Measurements from ENCODE around the gene COL25A1.
A peak's percentile ranks its signal among the peaks of the same experiment; 100 is the strongest.
"Not testable (repeated sequence)": the region's sequence is repeated elsewhere in the genome, so short reads cannot be mapped to it uniquely, and the experiment has no call there.

COL25A1 gene

DNA sequence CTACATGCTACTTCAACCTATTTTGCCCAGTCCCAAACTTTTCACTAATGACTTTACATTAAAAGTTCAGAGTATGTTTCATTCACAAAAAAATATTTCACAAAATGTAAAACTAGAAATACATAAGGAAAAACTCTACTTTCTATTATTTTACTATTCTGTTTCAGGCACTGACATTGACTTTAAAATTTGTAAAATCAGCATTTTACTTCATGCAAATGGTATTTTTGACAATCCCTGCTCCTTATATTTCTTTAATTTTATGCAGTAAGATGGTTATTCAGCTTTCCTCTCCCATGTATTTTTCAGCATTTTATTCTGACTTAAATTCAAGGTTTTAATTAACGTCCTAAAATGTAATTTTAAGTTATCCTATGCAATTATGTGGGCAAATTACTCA, 178.5 kb downstream of the COL25A1 start:
- no peak for DNase-seq (ENCODE audit: low spot score)

DNA sequence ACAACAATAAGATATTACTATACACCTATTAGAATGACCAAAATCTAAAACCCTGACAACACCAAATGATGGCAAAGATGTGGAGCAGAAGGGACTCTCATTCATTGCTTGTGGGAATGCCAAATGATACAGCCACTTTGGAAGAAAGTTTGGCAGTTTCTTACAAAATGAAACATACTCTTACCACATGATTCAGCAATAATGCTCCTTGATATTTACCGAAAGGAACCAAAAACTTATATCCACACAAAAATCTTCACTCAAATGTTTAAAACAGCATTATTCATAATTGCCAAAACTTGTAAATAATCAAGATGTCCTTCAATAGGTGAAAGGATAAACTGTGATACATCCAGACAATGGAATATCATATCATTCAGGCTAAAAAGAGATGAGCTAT, 180.9 kb downstream of the COL25A1 start:
- no peak for DNase-seq (ENCODE audit: low spot score)

DNA sequence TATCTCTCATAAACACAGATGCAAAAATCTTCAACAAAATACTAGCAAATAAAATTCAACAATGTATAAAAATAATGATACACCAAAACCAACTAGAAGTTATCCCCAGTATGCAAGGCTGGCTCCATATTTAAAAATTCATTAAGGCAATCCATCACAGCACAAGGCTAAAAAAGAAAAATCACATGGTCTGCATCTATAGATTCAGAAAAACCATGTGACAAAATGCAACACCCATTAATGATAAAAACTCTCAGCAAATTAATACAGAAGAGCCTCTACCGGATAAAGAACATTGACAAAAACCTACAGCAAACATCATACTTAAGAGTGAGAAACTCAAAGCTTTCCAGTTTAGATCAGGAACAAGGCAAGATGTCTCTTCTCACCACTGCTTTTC, 182.6 kb downstream of the COL25A1 start:
- DNase-seq (ENCODE audit: low spot score) = no peak

- DNase-seq (ENCODE audit: low spot score) = no peak
These were observed 183.8 kb downstream of the COL25A1 start for GRCh38 chr4:109118635-109119034.

GRCh38 chr4:109114501-109114900, 188.0 kb downstream of the COL25A1 start:
- DNase-seq (ENCODE audit: low spot score) = no peak

- DNase-seq (ENCODE audit: low spot score) = no peak
These were observed 188.9 kb downstream of the COL25A1 start for GRCh38 chr4:109113521-109113920.

GRCh38 chr4:109111031-109111430, 191.4 kb downstream of the COL25A1 start:
- DNase-seq (ENCODE audit: low spot score) = no peak

GRCh38 chr4:109108215-109108614, 194.2 kb downstream of the COL25A1 start:
- DNase-seq (ENCODE audit: low spot score) = not testable (repeated sequence)

GRCh38 chr4:109094056-109094455, 208.4 kb downstream of the COL25A1 start:
- DNase-seq (ENCODE audit: low spot score) = peak; percentile 17

DNA sequence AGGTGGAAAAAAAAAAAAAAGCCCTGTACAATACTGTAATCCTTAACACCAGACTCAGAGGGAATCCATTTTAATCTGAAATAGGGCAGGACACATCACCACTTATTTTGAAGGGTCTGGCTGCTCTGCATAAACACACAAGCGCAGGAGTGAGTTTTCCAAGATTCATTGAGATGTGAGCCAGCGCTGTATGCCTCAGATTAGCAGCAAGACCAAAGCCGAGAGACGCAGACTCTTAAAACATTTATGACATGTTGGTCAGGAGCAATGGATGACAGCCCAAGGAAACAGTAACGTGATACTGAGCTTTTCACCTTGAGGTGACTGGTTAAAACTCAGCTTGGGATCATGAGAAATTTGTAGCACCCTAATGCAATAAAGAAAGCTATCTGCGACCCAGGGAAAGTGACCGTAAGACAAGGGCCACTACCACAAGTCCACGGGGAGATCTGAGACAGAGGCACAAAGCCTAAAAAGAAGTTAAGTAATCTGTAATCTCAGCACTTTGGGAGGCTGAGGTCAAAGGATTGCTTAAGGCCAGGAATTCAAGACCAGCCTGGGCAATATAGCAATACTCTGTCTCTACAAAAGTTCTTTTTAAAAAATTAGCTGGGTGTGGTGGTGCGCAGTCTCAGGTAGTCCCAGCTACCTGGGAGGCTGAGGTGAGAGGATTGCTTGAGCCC, 210.6 kb downstream of the COL25A1 start:
- DNase-seq (ENCODE audit: low spot score) = no peak

DNA sequence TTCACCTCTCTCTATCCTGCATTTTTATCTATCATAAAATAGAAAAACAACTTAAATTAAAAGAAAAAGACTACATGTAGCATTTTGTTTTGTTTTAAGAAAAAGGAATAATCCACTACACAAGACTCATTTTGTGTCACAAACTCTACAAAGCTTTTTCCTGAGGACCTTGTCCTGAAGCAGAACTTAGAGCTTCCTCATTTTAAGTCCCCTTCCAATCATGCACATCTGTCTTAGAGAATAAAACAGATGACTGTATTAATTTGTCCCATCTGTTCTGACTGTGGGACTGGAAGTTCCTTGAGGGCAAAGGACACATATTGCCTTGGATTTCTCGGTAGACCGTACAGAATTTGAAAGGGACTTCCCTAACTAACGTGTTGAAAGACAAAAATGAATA, 218.5 kb downstream of the COL25A1 start:
- DNase-seq (ENCODE audit: low spot score) = no peak

DNA sequence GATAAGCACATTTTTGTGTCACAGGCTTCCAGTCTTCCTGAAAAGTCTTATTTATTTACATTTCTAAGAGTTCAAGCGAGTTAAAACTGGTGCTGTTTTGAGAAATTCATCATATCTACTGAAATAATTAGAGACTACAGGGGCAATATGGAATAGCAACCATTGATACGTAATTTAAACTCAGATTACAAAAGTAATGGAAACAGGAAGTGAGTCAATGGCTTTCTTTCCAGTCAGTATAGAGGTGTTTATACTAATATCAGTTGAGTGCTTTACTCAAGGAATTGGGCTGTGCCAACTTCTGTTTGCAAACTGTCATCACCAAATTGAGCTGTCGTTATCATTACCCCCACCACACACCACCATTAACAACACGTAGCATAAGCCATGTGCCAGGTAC, 222.7 kb downstream of the COL25A1 start:
- no peak for DNase-seq (ENCODE audit: low spot score)

GRCh38 chr4:109079201-109079600, 223.3 kb downstream of the COL25A1 start:
- peak; percentile 16 for DNase-seq (ENCODE audit: low spot score)

DNA sequence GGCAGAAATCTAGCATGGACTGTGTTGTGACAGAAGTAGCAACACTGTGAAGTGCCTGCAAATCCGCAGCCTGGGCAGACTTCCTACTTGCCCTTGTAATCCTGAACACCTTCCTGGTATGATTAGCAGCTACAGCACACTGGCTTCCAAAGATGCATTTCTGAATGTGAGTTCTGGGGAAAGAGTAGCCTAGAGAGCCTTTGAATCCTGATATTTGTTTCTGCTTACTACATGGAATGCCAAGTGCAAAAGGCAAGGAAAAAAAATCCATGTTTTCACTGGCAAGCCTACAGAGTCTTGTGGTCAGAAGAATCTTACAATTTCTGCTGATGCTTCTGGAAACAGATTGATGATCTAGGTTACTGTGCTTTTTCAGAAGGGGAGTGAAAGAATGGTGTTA, 223.7 kb downstream of the COL25A1 start:
- DNase-seq (ENCODE audit: low spot score) = peak; percentile 53

DNA sequence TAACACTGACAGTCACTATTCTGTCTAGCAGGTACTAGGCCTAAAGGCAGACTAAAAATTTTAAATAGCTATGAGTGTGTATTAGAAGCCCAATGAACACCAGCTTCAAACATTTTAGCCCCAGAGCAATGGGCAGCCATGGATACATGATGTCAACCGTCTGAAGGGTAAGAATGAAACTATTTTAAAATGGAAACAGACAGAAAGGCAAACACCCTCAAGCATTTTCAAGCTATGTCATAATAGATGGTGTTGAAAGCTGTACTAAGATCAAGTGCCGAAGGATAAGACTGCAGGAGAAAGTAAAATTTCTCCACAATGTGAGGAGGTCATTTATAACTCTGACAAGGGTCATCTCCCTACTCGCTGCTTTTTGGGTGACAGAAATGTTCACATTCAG, 225.0 kb downstream of the COL25A1 start:
- no peak for DNase-seq (ENCODE audit: low spot score)

DNA sequence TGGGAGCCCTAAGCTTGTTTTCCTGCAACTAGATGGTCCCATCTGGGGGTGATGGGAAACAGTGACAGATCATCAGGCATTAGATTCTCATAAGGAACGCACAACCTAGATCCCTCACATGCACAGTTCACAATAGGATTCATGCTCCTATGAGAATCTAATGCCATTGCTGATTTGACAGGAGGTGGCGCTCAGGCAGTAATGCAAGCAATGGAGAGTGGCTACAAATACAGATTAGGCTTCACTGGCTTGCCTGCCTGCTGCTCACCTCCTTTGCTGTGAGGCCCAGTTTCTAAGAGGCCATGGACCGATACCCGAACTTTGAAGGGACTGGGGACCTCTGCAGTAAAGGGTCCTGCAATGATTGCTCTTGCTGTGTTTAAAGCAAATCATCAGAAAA, 225.7 kb downstream of the COL25A1 start:
- not testable (repeated sequence) for DNase-seq (ENCODE audit: low spot score)

GRCh38 chr4:109075621-109076020, 226.8 kb downstream of the COL25A1 start:
- no peak for DNase-seq (ENCODE audit: low spot score)

DNA sequence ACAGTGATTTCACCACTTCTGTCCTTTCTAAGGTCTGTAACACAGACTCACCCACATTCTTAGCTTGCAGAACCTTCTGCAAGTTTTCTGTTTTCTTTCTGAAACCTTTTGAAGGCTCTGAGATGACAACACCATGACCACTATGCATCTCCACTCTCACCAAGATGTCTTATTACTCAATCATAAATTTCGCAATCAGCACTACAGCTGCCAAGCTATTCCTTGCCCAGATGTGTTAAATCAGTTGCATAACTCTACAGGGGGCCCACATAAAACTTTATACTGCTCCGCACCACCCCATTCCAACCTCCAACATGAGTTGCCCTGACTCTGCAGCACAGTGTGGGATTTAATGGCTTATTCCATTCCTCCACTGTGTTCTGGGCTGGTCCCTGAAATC, 229.9 kb downstream of the COL25A1 start:
- DNase-seq (ENCODE audit: low spot score) = peak; percentile 70

GRCh38 chr4:109070677-109071076, 231.8 kb downstream of the COL25A1 start:
- not testable (repeated sequence) for DNase-seq (ENCODE audit: low spot score)

DNA sequence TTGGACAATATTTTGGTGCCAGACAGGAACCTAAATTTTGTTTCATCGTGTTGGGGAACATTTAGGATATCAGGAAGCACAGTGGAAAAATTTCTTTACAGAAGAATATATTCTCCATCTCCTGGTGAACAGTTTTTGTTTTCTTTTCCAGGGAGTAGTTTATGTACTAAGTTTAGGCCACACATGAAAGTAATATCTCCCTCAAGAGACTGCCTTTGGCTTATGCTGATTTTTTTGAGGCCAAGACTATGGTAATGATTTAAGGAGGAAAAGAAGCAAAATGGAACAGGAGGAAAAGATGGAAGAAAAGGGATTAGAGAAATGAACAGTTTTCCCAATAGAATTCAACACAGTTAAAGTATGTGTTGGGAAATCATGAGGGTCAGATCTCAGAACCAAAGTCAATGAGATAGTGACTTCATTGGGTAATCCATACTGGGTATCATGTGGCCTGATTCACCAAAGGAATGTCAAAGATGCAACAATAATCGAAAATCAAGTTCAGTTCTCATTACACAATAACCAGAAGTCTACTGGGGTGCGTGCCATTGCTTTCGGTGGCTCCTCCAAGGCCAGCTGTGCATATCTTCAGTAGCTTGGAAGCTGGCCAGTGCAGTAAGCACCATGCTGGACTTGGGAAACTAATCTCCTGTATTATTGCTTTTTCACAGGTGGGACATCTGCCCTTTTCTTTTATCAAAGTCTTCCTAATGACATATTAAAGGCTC, 234.8 kb downstream of the COL25A1 start:
- peak; percentile 49 for DNase-seq (ENCODE audit: low spot score)

DNA sequence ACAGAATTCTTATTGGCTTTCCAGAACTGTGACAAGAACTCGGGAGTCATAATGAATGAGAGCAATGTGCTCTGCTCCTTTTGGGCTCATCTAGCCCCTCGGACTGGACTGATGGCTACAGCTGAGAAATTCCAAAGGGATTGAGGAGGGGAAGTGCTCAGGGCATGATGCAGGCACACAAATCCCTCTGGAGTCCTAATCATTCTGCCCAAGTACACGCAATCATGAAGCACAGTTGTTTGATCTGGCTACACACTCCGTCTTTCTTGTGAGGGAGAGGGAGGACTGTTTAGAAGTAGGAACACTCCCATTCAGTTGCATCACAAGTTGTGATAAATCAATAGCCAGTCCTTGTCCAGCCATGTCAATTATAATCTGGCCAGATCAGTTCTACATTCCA, 237.5 kb downstream of the COL25A1 start:
- no peak for DNase-seq (ENCODE audit: low spot score)

DNA sequence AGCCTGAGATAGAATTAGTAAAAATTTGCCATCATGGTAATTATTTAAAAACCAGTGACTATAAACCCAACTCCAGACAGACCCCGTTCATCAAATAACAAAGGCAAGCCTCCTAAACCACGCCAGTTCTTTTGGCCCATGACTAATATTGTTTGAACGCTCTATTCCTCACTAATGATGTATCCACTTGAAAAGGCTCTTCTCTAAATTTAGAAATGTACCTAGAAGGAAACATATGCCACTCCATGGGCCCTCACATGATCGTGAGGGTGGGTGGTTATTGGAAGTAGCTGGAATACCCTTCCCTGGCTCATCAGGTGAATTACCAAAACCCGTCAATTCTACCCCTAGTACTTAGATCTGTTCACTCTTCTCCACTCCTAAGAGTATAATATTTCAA, 249.2 kb downstream of the COL25A1 start:
- DNase-seq (ENCODE audit: low spot score) = no peak

- DNase-seq (ENCODE audit: low spot score) = no peak
These were observed 249.6 kb downstream of the COL25A1 start for GRCh38 chr4:109052821-109053220.

DNA sequence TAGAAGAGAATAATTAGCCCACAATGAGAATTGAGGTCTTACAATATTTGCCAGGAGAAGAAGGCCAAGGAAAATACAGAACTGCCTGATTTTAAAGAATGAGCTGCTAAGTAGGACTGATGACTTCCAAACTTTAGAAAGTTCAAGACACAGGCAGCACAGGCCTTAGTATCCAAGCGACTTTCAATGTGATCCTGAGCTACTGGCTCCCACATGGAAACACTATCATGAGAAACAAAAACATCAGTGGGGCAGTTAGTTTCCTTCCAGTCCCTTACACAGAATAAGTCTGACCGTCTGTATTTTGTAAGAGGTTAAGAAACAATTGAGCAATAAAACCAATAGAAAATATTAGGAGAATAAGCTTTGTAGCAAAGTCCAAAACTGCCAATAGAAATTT, 251.4 kb downstream of the COL25A1 start:
- no peak for DNase-seq (ENCODE audit: low spot score)

Data from GM03348 (cell line).